Left lung (tissue), 10 donors: ENCODE measurements around the gene ATAD3C. TPM values are rescaled to one million over a fixed set of nuclear protein-coding genes. Genes with fewer than 3 reads are reported as not detected.
"Not testable (repeated sequence)": the region's sequence is repeated elsewhere in the genome, so short reads cannot be mapped to it uniquely, and the experiment has no call there.

ENCODE experiments used
- ATAC-seq: fragments of 200-7000 bp; cut with Tn5 transposase; one replicate; pipeline ENCODE4 v1.9.1; 2020; ENCODE audit warnings: moderate library complexity
- DNase-seq, 4 donors: peaks; one replicate each; pipeline ENCODE4 v3.0.0-alpha.2; 2013 to 2020
- H3K27ac ChIP-seq, 2 donors: fragments of 200-600 bp; sonication (generic) in 1 of 2; one replicate each; pipeline versions ENCODE4 v1.5.0 to v1.8.0; 2020 to 2021
- H3K27me3 ChIP-seq, 2 donors: fragments of 200-600 bp; sonication (generic) in 1 of 2; one replicate each; pipeline versions ENCODE4 v1.5.0 to v1.8.0; 2020 to 2021
- H3K36me3 ChIP-seq, 2 donors: fragments of 200-600 bp; sonication (generic) in 1 of 2; one replicate each; pipeline versions ENCODE4 v1.5.0 to v1.8.0; 2020 to 2021
- H3K4me1 ChIP-seq, 2 donors: fragments of 200-600 bp; one replicate each; pipeline ENCODE4 v1.8.0; 2021
- H3K4me3 ChIP-seq, 2 donors: fragments of 200-600 bp; sonication (generic) in 1 of 2; one replicate each; pipeline versions ENCODE4 v1.5.0 to v1.8.0; 2020 to 2021; ENCODE audit warnings: mild to moderate bottlenecking in 1 of 2
- H3K9me3 ChIP-seq, 2 donors: fragments of 200-600 bp; sonication (generic) in 1 of 2; one replicate each; pipeline versions ENCODE4 v1.5.0 to v1.8.0; 2020 to 2021
- CTCF ChIP-seq, 2 donors: fragments of 200-600 bp; sonication (generic) in 1 of 2; IDR thresholded peaks; one replicate each; pipeline versions ENCODE4 v1.5.0 to v1.8.0; 2021; ENCODE audit warnings: antibody characterized with exemption in 2 of 2
- intact Hi-C, 2 donors: fragments of 100-400 bp; cut with DNase I; formaldehyde crosslinking; loops; one replicate each; pipeline versions ENCODE4 v1.11.2 to v1.14.2; 2022
- polyA plus RNA-seq, 6 donors: library from polyadenylated mRNA; unstranded; fragments of 120-200 nt; gene quantifications; one replicate each; pipeline ENCODE4 v1.2.1, GENCODE V29; 2013; ENCODE audit not compliant: insufficient read length in 6 of 6
- total RNA-seq, 2 donors: library from RNA; stranded (reverse); fragmentation: NEBNext Ultra II Directional; extraction: Animal tissue kit (Norgen Biotek cat#: 25700); gene quantifications; one replicate each; pipeline ENCODE4 v1.2.1, GENCODE V29; 2021
- donor health status: DM: no; HTN: yes; CAD: no.
- donor health status: DM: no; HTN: no; CAD: no.

ATAD3C gene
- total and polyA plus RNA-seq, 8 donors, result 0.88 to 14.9 (median 4.0) TPM

- Histone ChIP-seq H3K36me3 (peaks cover 0 to 31% of the 10 kb centered on the region in 2 donors), H3K27ac (peak overlapping the region; percentile 72 to 91), H3K4me3 (peak overlapping the region; percentile 86 to 99), H3K4me1 (peaks cover 9 to 47% of the 10 kb centered on the region in 2 donors), H3K27me3 (no peaks in the 10 kb centered on the region), H3K9me3 (peaks cover 0 to 5% of the 10 kb centered on the region in 2 donors)
- DNase-seq (peak in 1 of 4 donors; percentile 79), ATAC-seq (no peak)
- intact Hi-C loops, result no loop called here
- TF ChIP-seq CTCF (IDR thresholded peaks at IDR 0.05), result no peak
These were observed 41.7 kb upstream of the ATAD3C start for GRCh38 chr1:1407636-1408318.

- H3K27ac ChIP-seq, intact Hi-C loops, DNase-seq, H3K9me3 ChIP-seq, H3K27me3 ChIP-seq, ATAC-seq, H3K36me3 ChIP-seq, H3K4me3 ChIP-seq: not testable (repeated sequence)
- H3K4me1 ChIP-seq, result peaks cover 9 to 37% of the 10 kb centered on the region in 2 donors
These were observed 39.3 kb upstream of the ATAD3C start for GRCh38 chr1:1410238-1410637.

- Histone ChIP-seq H3K9me3 (peaks cover 0 to 5% of the 10 kb centered on the region in 2 donors), H3K27me3 (no peaks in the 10 kb centered on the region), H3K4me1 (peaks cover 9 to 23% of the 10 kb centered on the region in 2 donors), H3K27ac (no peak overlapping the region), H3K4me3 (no peak overlapping the region), H3K36me3 (no peaks in the 10 kb centered on the region)
- DNase-seq, result peak in 1 of 4 donors; percentile 44
- no peak for ATAC-seq
- no peak for TF ChIP-seq CTCF (IDR thresholded peaks at IDR 0.05)
- intact Hi-C loops, result no loop called here
These were observed 37.9 kb upstream of the ATAD3C start for GRCh38 chr1:1411626-1412025.

GRCh38 chr1:1412311-1412902, 37.1 kb upstream of the ATAD3C start:
- ATAC-seq, H3K36me3 ChIP-seq, H3K9me3 ChIP-seq, intact Hi-C loops, H3K4me3 ChIP-seq, H3K27ac ChIP-seq, H3K27me3 ChIP-seq: not testable (repeated sequence)
- DNase-seq, result peak in 1 of 4 donors; percentile 4
- H3K4me1 ChIP-seq, result peaks cover 9 to 22% of the 10 kb centered on the region in 2 donors

GRCh38 chr1:1415751-1416150, 33.7 kb upstream of the ATAD3C start:
- no peak overlapping the region for H3K27ac ChIP-seq
- no peak overlapping the region for H3K4me3 ChIP-seq
- no peak for TF ChIP-seq CTCF (IDR thresholded peaks at IDR 0.05)

GRCh38 chr1:1417396-1417795, 32.1 kb upstream of the ATAD3C start:
- H3K4me3 ChIP-seq, intact Hi-C loops, H3K36me3 ChIP-seq, H3K9me3 ChIP-seq, H3K27ac ChIP-seq, ATAC-seq, DNase-seq: not testable (repeated sequence)
- Histone ChIP-seq H3K4me1 (peaks cover 0 to 18% of the 10 kb centered on the region in 2 donors), H3K27me3 (peaks cover 0 to 23% of the 10 kb centered on the region in 2 donors)

More at GRCh38 chr1:1415751-1416150, 33.7 kb upstream of the ATAD3C start:
- H3K4me1 ChIP-seq, result peaks cover 0 to 16% of the 10 kb centered on the region in 2 donors
- H3K27me3 ChIP-seq, result peaks cover 0 to 15% of the 10 kb centered on the region in 2 donors
- DNase-seq (peak in 1 of 4 donors; percentile 34), ATAC-seq (no peak)
- intact Hi-C loops, result no loop called here
- H3K36me3 ChIP-seq, result no peaks in the 10 kb centered on the region
- H3K9me3 ChIP-seq, result peaks cover 0 to 5% of the 10 kb centered on the region in 2 donors

- H3K4me3 ChIP-seq, H3K27ac ChIP-seq: not testable (repeated sequence)
These were observed 31.5 kb upstream of the ATAD3C start for GRCh38 chr1:1417825-1418463.

More at GRCh38 chr1:1417825-1418463, 31.5 kb upstream of the ATAD3C start:
- intact Hi-C loops, H3K9me3 ChIP-seq, ATAC-seq, H3K36me3 ChIP-seq: not testable (repeated sequence)
- H3K4me1 ChIP-seq, result peaks cover 0 to 18% of the 10 kb centered on the region in 2 donors
- H3K27me3 ChIP-seq, result peaks cover 0 to 23% of the 10 kb centered on the region in 2 donors
- peak in 1 of 4 donors; percentile 67 for DNase-seq
